GM21529 (cell line): ENCODE results near the gene PHETA1.
"Not testable (repeated sequence)": the region's sequence is repeated elsewhere in the genome, so short reads cannot be mapped to it uniquely, and the experiment has no call there.

Experiments used
- ATAC-seq: cut with Tn5 transposase; IDR thresholded peaks from one replicate; pipeline ENCODE4 v1.9.1; 2021; ENCODE audit not compliant: unreplicated experiment

The PHETA1 gene

DNA sequence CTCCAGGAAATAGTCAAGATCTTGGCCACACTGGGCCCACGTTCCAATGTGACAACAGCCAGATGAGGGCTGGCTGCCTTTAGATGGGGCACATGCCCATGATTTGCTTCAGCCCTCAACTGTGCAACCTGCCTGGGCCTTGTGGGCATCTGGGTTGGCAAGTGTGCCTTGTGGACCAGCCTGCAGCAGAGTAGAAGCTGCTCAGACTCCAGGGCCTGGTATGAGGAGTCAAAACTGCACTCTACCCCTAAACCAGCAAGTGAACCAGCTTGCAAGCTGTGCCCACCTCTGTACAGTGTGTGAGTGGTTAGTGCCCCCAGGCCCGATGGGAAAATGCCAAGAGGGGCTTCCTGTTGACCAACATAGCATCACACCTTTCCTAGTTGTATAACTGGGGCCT, 17.9 kb downstream of the PHETA1 start:
- no peak for ATAC-seq

DNA sequence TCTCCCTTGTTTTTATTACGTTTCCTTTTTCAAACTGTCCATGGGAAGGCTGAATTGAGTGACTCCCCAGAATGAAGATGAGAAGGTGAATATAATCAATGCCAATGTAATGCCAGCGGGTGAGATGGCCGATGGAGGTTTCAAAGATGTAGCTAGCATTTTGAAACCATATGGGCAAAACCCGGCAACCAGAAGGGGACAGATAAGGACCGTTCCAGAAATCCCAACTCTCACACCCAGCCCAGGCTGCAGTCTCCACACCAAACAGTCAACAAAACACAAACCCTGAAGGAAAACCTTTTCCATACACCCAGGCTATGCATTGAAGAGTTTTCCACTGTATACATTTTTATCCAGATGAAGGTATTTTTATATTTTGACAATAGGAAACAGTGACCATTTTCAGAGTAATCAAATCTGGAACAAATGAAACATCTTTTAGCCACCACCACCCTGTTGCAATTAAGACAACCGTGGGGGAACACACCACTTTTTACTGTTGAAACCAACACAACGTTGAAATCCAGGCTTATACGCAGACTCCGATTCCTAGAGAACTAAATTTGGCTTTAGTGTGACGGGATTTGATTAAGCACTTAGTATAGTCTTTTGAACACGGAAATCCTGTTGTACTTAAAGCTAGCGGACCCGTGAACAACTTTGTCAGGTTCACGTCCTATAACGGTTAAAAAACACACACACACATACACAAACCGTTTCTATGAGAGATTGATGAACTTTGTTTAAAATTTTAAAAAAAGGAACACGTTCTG, 19.0 kb downstream of the PHETA1 start:
- ATAC-seq, result no peak

DNA sequence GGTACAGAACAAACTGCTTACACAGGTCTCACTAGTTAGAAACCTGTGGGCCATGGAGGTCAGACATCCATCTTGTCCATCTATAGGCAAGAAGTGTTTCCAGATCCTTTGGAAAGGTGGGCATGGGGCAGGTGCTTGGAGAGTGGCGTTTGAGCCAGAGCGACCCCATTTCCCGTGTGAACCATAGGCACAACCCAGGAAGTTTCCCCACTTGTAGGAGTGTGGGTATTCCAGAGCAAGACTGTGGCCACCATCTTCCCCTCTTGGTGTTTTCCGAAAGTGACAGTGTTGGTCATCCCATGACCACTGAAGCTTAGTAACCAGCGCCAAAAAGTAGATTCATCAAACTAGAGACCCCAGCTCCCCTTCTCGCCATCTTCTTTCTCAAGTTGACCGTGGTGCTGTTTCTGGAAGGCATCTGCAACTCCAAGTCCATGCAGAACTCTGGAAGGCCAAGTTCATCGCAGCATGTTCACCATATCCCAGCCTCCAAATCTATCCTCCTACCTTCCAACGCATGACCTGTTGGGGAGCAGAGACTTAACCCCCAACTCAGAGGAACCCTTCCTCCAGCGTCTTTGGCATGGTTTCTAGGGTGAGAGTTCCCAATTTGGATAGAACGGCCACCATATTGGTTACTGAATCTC, 19.7 kb downstream of the PHETA1 start:
- no peak for ATAC-seq

DNA sequence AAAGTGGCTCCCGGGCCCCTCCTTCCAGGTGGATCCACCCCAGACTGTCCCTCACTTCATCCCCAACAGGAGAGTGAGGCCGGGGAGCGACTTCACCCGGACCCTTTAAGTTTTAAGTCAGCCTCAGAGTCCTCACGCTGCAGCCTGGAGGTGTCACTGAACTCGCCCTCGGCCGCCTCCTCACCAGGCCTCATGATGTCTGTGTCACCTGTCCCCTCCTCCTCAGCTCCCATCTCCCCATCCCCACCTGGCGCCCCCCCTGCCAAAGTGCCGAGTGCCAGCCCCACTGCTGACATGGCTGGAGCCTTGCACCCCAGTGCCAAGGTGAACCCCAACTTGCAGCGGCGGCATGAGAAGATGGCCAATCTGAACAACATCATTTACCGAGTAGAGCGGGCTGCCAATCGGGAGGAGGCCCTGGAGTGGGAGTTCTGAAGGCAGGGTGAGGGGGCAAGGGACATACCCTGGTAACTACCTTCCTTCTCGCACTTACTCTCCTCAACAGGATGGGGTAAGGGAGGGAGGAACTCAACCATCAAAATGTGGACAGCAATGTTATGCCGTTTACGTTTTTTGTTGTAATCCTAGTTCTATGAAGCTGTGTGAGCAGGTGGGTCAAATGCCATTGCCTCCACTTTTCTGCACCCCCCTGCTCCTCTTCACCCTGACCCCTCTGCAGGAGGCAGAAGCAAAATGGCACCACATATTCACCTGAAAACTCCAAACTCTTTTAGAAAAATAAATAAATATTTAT, 20.8 kb downstream of the PHETA1 start:
- no peak for ATAC-seq

DNA sequence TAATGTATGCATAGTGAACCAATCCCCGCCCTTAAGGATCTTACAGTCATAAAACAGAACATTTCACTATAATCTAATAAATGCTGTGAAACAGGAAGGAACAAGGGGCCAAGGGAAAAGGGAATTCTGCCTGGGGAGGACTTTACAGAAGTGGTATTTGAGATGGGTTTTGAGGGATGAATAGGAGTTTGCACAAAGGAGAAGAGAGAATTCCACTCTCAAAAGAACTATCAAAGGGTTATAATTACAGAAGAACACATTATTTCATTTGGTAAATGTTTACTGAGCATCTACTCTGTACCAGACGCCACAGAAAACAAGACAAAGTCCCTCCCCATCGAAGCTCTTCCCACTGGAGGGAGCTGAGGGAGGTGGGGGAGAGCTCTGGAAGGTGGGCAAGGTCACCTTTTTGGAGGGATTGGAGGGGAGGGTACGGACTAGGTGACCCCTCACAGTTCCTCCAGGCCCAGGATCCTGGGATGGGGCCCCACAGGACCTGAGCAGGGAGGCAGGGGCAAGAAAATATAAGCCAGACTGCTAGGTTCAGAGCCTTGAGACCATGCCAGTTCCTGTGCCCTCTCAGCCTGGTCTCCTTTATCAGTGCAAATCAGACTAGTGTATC, 24.5 kb downstream of the PHETA1 start:
- no peak for ATAC-seq

DNA sequence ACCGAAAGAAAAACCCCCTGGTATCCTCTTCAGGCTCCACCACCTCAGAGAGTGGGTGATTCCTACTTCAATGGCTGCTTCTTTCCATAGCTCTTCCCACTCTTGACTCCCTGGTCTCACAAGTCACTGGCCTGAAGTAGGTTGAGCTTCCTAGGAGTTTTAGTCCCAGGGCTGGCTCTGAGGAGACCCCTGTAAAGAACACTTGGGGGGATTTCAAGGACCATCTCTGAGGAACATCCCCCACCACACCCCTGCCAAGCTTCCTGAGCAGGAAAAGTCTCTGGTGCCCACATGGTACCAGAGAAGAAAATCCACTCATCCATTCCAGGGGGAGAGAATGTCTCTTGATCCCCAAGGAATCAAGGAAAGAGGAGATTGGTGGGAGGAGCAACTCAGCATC, 25.7 kb downstream of the PHETA1 start:
- no peak for ATAC-seq

DNA sequence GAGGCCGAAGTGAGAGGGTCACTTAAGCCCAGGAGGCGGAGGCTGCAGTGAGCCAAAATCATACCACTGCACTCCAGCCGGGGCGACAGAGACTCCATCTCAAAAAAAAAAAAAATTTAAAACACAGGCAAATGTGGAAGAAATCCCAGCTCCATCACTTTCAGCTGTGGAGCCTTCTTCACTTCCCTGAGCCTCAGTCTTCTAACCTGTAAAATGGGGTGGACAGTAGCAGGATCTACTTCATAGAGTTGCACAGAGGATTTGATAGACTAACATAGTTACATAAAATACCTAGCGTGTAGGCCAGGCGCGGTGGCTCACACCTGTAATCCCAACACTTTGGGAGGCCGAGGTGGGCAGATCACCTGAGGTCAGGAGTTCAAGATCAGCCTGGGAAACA, 26.5 kb downstream of the PHETA1 start:
- ATAC-seq, result no peak

DNA sequence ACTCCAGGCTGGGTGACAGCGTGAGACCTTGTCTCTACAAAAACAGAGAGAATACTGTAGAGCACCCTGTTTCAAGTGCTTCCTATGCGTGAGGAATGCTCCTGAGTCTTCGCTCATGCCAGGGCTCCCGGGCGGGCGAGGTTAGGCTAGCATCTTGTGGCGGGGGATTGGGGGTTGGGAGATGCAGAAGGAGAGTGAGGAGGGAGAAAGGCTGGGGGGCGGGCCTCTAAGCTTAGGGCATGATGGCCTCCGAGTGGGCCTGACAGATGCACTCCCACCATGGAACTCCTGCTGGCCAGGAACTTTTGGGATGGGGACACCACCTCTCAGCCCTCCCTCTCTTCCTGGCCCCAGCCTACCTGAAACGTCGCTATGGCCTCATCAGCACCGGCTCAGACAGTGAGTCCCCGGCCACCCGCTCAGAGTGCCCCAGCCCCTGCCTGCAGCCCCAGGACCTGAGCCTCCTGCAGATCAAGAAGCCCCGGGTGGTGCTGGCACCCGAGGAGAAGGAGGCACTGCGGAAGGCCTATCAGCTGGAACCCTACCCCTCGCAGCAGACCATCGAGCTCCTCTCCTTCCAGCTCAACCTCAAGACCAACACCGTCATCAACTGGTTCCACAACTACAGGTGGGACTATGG, 27.3 kb downstream of the PHETA1 start:
- ATAC-seq, result no peak

DNA sequence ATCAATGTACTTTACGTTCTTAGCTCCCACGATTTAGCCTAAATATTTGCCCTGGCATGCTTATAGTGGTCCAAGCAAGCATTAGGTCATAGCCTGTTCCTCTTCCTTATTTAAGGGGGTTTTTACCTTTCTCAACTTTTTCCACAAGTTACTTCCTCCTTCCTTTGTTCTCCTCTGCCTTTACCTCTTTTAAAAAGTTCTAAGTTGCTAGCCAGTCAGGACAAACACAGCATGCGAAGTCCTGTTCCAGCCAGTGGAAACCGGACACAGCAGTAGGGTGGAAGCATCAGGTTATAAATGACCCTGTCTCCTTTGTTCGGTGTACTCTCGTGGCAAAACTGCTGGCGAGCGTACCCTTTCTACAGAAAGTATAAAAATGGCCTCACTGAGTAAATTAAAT, 28.2 kb downstream of the PHETA1 start:
- not testable (repeated sequence) for ATAC-seq

DNA sequence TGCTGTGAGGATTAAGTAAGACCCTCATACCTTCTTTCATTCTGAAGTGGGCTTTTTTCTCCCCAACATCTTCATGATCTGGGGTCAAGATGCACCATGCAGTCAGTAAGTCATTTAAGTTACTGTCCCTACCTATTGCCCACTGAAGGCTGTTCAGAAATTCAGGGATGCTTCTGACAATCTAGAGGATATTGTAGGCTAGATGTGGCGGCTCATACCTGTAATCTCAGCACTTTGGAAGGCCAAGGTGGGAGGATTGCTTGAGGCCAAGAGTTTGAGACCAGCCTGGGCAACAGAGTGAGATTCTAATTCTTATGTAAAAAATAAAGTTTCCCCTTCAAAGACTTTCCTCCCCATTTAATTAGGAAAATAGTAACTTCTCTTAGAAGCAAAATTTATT, 28.7 kb downstream of the PHETA1 start:
- ATAC-seq, result no peak

DNA sequence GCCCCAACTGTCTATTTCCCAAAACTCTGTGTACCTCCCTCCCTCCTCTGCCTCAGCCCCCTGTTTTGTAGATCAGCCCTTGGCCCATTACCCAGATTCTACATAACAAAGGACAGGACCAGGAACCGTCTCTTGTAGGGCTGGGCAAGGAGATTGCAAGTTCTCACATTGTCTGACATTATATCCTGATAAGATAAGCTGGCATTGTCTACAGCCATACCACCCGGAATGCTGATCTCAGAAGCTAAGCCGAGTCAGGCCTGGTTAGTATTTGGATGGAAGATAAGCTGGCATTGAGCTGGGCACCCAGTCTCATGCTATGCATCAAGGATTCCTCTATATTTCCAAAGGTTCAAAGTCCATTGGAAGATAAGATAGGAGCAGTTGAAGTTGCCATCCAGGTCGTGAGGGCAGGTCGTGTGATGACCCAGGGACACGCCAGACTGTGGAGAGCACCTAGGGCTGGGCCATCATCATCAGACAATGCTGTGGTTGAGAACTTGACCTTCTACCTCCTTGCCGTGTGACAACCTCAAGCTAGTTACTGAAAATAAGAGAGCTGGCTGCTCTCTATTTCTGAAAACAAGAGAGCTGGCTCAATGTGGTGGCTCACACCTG, 29.5 kb downstream of the PHETA1 start:
- ATAC-seq, result no peak

DNA sequence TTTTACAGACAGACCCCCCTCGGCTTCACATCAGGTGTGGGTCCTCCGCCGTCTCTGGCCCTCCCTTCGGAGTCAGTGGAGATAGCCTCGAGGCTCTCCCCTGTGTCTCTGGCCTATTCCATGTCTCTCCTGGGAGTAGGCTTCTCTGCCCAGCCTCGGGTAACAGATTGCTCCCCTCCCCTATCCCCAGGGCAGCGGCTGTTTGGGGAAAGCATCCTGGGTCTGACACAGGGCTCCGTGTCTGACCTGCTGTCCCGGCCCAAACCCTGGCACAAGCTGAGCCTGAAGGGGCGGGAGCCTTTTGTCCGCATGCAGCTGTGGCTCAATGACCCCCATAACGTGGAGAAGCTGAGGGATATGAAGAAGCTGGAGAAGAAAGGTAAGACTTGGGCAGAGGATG, 30.8 kb downstream of the PHETA1 start:
- ATAC-seq, result no peak

DNA sequence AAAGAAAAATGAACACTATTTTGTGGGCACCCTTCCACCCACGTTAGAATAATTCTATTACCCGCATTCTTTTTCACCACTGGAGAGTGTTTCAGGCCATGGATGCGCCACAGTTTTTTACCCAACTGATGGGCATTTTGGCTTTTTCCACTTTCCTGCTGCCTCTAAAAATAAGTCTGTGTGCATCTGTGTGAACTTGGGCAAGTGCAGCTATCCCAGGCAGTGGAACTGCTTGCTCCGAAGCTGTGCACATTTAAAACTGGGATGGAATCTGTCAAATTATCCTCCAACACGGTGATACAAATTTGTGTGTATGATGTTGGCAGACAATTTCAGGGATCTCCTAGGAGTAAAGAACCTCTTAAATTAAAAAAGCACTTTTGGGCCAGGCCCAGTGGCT, 31.5 kb downstream of the PHETA1 start:
- ATAC-seq, result no peak

DNA sequence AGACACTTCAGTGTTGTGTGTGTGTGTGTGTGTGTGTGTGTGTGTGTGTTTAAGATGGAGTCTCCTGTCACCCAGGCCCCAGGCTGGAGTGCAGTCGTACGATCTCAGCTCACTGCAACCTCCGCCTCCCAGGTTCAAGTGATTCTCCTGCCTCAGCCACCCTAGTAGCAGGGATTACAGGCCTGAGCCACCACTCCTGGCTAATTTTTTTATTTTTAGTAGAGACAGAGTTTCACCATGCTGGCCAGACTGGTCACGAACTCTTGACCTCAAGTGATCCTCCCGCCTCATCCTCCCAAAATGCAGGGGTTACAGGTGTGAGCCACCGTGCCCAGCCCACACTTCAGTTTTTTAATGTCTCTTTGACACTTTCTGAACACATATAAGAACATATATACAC, 32.5 kb downstream of the PHETA1 start:
- not testable (repeated sequence) for ATAC-seq

DNA sequence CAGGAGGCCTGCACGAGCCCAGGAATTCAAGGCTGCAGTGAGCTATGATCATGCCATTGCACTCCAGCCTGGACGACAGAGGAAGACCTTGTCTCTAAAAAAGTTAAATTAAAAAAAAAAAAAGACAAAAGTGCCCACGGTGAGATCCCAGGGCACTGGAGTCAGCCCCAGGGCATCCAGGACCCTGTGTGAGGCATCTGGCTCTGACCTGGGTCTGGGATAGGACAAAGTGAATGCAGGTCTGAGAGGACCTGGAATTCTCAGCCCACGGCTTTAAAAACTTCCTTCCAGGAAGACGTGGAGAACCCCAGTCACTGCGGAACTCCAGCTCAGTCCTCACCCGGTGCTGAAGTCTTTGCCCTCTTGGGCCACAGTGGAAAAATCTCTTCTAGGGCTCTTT, 33.1 kb downstream of the PHETA1 start:
- no peak for ATAC-seq

DNA sequence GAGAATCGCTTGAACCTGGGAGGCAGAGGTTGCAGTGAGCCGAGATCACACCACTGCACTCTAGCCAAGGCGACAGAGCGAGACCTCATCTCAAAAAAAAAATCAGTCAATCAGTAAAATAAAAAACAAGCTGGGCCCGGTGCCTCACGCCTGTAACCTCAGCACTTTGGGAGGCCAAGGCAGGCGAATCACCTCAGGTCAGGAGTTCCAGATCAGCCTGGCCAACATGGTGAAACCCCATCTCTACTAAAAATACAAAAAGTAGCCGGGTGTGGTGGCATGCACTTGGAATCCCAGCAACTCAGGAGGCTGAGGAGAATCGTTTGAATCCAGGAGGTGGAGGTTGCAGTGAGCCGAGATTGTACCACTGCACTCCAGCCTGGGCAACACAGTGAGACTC, 33.6 kb downstream of the PHETA1 start:
- ATAC-seq, result not testable (repeated sequence)

DNA sequence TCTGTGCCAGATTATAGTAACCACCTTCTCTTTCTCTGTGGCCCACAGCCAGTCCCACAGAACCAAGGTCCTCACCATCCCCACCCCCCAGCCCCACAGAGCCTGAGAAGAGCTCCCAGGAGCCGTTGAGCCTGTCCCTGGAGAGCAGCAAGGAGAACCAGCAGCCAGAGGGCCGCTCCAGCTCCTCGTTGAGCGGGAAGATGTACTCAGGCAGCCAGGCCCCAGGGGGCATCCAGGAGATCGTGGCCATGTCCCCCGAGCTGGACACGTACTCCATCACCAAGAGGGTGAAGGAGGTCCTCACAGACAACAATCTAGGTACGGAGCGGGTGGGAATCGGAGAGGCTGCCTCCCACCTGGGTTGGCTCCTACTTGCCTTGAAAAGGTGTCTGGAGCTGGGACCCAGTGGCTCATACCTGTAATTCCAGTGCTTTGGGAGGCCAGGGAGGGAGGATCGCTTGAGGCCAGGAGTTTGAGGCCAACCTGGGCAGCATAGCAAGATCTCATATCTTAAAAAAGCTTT, 34.4 kb downstream of the PHETA1 start:
- no peak for ATAC-seq

DNA sequence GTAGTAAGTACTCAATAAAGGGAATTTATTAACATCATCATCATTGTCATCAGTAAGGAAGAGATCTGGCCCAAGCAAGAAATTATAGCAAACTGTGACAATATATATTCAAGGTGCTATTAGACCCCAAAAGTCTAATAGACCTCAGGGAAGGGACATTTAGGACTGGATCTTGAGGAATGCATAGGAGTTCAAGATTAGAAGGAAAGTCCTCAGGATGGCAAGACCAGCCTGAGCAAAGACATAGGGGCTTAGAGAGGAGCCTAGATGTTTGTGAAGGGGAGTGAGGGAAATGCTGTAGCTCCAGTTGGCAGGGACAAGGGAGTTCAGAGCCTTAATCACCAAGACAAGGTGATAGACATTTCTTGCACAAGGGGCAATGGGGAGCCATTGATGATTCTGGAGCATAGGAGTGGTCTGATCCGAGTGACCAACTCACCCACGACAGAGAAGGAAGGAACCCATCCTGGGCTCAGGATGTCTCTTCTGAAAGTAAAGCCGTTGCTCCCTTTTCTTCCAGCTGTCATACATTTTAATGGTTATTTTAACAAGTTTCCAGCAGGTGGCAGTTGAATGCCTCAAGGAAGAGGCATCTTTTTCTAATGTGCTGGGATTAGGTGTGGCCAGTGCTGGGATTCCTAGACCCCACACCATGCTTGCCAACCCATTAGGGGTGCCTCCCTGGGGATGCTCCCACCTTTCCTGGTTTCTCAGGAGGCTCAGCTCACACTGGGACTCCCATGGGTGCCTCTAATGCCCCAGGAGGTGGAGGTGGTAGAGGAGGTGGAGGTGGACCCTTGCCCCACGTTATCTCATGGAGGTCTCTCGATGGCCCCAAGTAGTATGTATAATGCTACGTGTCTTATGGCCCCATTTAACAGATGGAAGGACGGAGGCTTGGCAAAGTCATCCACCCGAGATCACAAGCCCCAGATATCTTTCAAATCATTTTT, 37.8 kb downstream of the PHETA1 start:
- no peak for ATAC-seq

DNA sequence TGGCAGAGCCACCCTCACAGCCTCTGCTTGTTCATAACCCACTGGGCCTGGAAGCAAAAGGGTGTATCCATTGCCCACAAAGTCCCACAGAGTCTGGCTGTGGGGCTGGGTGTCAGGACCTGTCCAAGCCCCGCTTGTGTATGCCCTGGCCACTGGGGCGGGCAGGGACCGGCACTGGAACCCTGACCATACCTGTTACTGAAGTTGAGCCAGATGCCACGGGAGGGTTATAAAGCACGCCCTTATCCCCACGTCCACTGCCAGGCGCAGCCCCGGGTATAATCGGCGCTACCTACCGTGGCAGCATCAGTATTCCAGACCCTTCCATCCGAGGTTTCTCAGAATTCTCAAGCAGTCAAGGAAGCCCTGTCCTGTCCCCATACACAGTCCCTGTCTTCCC, 40.8 kb downstream of the PHETA1 start:
- ATAC-seq, result no peak
